GM23338 (cell line): Measurements from ENCODE around the gene ORAI2. TPM values are rescaled to one million over a fixed set of nuclear protein-coding genes. Genes with fewer than 3 reads are reported as not detected.
"Not testable (repeated sequence)": the region's sequence is repeated elsewhere in the genome, so short reads cannot be mapped to it uniquely, and the experiment has no call there.

Experiments used
- ATAC-seq: fragments of 200-7000 bp; cut with Tn5 transposase; 3 replicates; pipeline ENCODE4 v1.9.1; 2020
- DNase-seq: peaks from one replicate; pipeline ENCODE4 v3.0.0-alpha.2; 2015; ENCODE audit warnings: low spot score
- H2AFZ ChIP-seq: fragments of 200-600 bp; sonication (generic); 2 replicates; pipeline ENCODE4 v1.8.0; 2016; ENCODE audit warnings: antibody characterized with exemption, mild to moderate bottlenecking, moderate library complexity
- H3F3A ChIP-seq: fragments of 200-600 bp; sonication (generic); replicated peaks from 2 replicates; pipeline ENCODE4 v1.8.0; 2017; ENCODE audit warnings: antibody characterized with exemption, mixed run types, low read depth
- H3K27ac ChIP-seq: fragments of 200-600 bp; sonication (generic); 2 replicates; pipeline ENCODE4 v1.6.1; 2016; ENCODE audit warnings: low read depth
- H3K27me3 ChIP-seq: fragments of 200-600 bp; sonication (generic); 2 replicates; pipeline ENCODE4 v1.8.0; 2016; ENCODE audit warnings: mild to moderate bottlenecking, mixed run types, moderate library complexity; ENCODE audit not compliant: insufficient read depth
- H3K36me3 ChIP-seq: fragments of 200-600 bp; sonication (generic); 2 replicates; pipeline ENCODE4 v1.8.0; 2016; ENCODE audit warnings: mild to moderate bottlenecking; ENCODE audit not compliant: insufficient read depth
- H3K4me1 ChIP-seq: fragments of 200-600 bp; sonication (generic); 2 replicates; pipeline ENCODE4 v1.8.0; 2016; ENCODE audit warnings: mild to moderate bottlenecking, moderate library complexity; ENCODE audit not compliant: insufficient read depth
- H3K4me2 ChIP-seq: fragments of 200-600 bp; sonication (generic); 2 replicates; pipeline ENCODE4 v1.7.1; 2017; ENCODE audit warnings: mixed run types
- H3K4me3 ChIP-seq: fragments of 200-600 bp; sonication (generic); 2 replicates; pipeline ENCODE4 v1.6.1; 2016; ENCODE audit warnings: mixed run types
- H3K79me2 ChIP-seq: fragments of 200-600 bp; sonication (generic); replicated peaks from 2 replicates; pipeline ENCODE4 v1.8.0; 2017; ENCODE audit warnings: mild to moderate bottlenecking; ENCODE audit not compliant: insufficient read depth
- H3K9me2 ChIP-seq: fragments of 200-600 bp; sonication (generic); 2 replicates; pipeline ENCODE4 v1.8.0; 2017; ENCODE audit not compliant: insufficient read depth
- H4K20me1 ChIP-seq: fragments of 200-600 bp; sonication (generic); replicated peaks from 2 replicates; pipeline ENCODE4 v1.8.0; 2017; ENCODE audit warnings: mild to moderate bottlenecking; ENCODE audit not compliant: insufficient read depth
- H3K27ac Mint-ChIP-seq: 2 replicates; pipeline ENCODE4 v1.8.0; 2020; ENCODE audit warnings: inconsistent platforms, mild to moderate bottlenecking, moderate library complexity, mixed read lengths
- H3K27me3 Mint-ChIP-seq: 3 replicates; pipeline ENCODE4 v1.8.0; 2022; ENCODE audit warnings: low read depth, mild to moderate bottlenecking, moderate library complexity, mixed read lengths, inconsistent platforms; ENCODE audit not compliant: insufficient read depth, poor library complexity
- H3K36me3 Mint-ChIP-seq: 3 replicates; pipeline ENCODE4 v1.8.0; 2021; ENCODE audit warnings: low read depth, mild to moderate bottlenecking, inconsistent platforms, moderate library complexity, mixed read lengths
- H3K4me1 Mint-ChIP-seq: 3 replicates; pipeline ENCODE4 v1.8.0; 2020; ENCODE audit warnings: mild to moderate bottlenecking, inconsistent platforms, mixed read lengths
- H3K4me3 Mint-ChIP-seq: 3 replicates; pipeline ENCODE4 v1.8.0; 2021; ENCODE audit warnings: moderate library complexity, mild to moderate bottlenecking, inconsistent platforms, mixed read lengths
- H3K9me3 Mint-ChIP-seq: 3 replicates; pipeline ENCODE4 v1.8.0; 2020; ENCODE audit warnings: moderate library complexity, mild to moderate bottlenecking, inconsistent platforms, mixed read lengths
- microRNA-seq: library from miRNA; unstranded; fragments of <30 nt; microRNA quantifications from one replicate; pipeline ENCODE4, GENCODE V29; 2017
- polyA plus RNA-seq: library from polyadenylated mRNA; unstranded; fragments of >200 nt; fragmentation: Nextera tagmentation; extraction: Ambion mirVana; gene quantifications from 2 replicates; pipeline ENCODE4 v1.2.1, GENCODE V29; 2016
- small RNA-seq: library from RNA; depleted of rRNA; stranded (forward); fragments of <200 nt; gene quantifications from one replicate; pipeline ENCODE3, GENCODE V24; 2014; ENCODE audit warnings: low replicate concordance
- total RNA-seq: library from RNA; depleted of rRNA; stranded (reverse); fragments of >200 nt; shearing (Covaris generic); gene quantifications from 2 replicates; pipeline ENCODE4 v1.2.3, GENCODE V29; 2014; rRNA removed

Gene ORAI2
- total and polyA plus RNA-seq, 2 experiments from 2014 or later, result 6.6 to 33.8 TPM

DNA sequence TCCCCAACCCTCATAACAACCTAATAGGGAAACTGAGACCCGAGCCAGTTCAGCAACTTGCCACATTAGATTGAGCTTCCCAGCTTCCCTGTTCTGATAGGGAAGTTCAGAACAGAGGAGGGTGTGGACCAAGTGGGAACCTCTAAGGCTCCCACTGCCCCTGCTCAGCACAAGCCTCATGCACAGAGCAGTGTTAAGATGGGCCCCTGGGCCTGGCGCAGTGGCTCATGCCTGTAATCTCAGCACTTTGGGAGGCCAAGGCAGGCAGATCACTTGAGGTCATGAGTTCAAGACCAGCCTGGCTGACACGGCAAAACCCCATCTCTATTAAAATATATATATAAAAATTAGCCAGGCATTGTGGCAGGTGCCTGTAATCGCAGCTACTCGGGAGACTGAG lies 63.9 kb downstream of the ORAI2 start:
- H3K9me3 Mint-ChIP-seq, H3K4me2 ChIP-seq, H3F3A ChIP-seq, H3K27me3 ChIP-seq, ATAC-seq, H3K27ac ChIP-seq, H3K4me1 Mint-ChIP-seq, H3K27me3 Mint-ChIP-seq, H3K9me2 ChIP-seq, H3K36me3 ChIP-seq, H3K4me1 ChIP-seq, H3K79me2 ChIP-seq, H3K27ac Mint-ChIP-seq, H3K4me3 Mint-ChIP-seq, H3K4me3 ChIP-seq, H2AFZ ChIP-seq, DNase-seq, H4K20me1 ChIP-seq, H3K36me3 Mint-ChIP-seq: not testable (repeated sequence)

DNA sequence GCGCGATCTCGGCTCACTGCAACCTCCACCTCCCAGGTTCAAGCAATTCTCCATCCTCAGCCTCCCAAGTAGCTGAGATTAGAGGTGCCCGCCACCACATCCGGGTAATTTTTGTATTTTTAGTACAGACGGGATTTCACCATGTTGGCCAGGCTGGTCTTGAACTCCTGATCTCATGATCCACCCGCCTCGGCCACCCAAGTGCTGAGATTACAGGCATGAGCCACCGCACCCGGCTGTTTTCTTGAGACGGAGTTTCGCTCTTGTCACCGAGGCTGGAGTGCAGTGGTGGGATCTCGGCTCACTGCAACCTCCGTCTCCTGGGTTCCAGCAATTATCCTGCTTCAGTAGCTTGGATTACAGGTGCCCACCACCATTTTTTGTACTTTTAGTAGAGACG lies 64.9 kb downstream of the ORAI2 start:
- H2AFZ ChIP-seq, H3K9me2 ChIP-seq, H3K4me1 ChIP-seq, H3K4me1 Mint-ChIP-seq, ATAC-seq, H4K20me1 ChIP-seq, H3K4me3 Mint-ChIP-seq, DNase-seq, H3K27me3 ChIP-seq, H3K9me3 Mint-ChIP-seq, H3K36me3 ChIP-seq, H3K36me3 Mint-ChIP-seq, H3K27me3 Mint-ChIP-seq, H3K4me3 ChIP-seq, H3K27ac ChIP-seq, H3F3A ChIP-seq, H3K27ac Mint-ChIP-seq, H3K4me2 ChIP-seq, H3K79me2 ChIP-seq: not testable (repeated sequence)

DNA sequence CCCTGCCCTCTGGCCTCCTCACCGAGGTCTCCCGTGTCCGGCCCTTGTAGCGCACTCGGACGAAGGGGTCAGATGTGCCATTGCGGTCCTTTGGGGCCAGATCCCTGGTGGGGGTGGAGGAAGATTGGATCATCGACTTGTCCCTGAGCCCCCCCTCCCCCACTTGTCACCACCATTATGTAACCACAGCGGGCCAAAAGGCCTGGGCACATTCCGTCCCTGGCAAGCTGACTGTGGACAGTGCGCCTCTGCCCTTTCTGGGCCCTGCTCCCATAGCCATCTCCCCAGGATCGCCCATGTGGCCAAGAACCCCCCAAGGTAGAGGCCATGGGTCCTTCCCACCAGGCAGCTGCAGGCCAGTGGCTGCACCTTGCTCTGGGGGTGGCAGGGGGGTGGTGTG lies 69.8 kb downstream of the ORAI2 start:
- not testable (repeated sequence) for H3F3A ChIP-seq, H3K9me2 ChIP-seq, H3K4me1 Mint-ChIP-seq, H4K20me1 ChIP-seq, H3K79me2 ChIP-seq, H3K36me3 Mint-ChIP-seq, H3K27ac ChIP-seq, H3K36me3 ChIP-seq, H3K9me3 Mint-ChIP-seq, H3K4me1 ChIP-seq, H3K4me3 ChIP-seq, H3K4me2 ChIP-seq, H2AFZ ChIP-seq, ATAC-seq, H3K27ac Mint-ChIP-seq, DNase-seq, H3K27me3 Mint-ChIP-seq, H3K27me3 ChIP-seq, H3K4me3 Mint-ChIP-seq

DNA sequence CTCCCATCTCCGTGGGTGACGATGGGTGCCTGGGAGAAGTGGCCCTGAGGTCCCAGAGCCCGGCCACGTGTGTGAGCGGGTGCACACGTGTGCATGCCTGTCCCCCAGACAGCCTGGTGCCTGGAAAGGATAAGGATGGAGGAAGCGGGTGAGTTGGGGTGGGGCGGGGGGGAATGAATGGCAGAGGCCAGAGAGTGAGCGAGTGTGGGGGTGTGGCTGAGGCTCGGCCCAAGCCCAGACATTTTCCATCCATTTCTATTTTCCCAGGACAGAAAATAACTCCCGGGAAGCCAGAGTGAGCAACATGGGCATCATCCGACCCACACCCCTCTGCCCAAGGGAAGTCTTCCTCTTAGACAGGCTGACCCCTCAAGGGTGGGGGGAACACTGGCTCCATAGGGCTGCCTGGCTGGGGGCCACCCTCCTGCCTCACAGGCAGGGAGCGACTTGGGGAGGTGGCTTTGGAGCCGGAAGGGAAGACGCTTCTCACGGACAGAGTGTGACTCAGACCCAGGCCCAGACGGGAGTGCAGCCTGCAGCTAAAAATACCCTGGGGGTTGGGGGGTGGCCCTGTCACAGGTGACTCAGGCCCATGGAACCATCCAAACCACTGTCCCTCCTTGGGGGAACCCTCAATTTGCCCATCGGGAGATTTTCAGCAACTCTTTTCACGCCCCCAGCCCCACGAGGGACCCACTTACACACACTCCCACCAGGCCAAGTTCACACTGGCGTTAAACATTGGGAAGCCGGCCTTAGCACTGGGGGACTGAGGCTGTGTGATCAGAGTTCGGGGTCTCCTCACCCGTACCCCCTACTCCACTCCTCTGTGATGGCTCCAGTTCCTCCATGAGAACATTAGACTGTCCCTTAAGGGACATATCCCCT lies 72.2 kb downstream of the ORAI2 start:
- H3K9me2 ChIP-seq, DNase-seq, H3K79me2 ChIP-seq, H3K27me3 ChIP-seq, H3F3A ChIP-seq, H4K20me1 ChIP-seq, H3K27ac ChIP-seq, H3K4me1 Mint-ChIP-seq, H3K36me3 Mint-ChIP-seq, H3K27me3 Mint-ChIP-seq, H3K27ac Mint-ChIP-seq, H3K4me2 ChIP-seq, H3K4me3 Mint-ChIP-seq, H2AFZ ChIP-seq, H3K4me3 ChIP-seq, H3K4me1 ChIP-seq, H3K36me3 ChIP-seq, H3K9me3 Mint-ChIP-seq: not testable (repeated sequence)
- ATAC-seq, result peak; percentile 48; the same call in 2 of the 3 replicates

Small RNAs within 50 kb of the gene (microRNA-seq; reads per million reads assigned to microRNA genes)
- gene MIR4467 (not detected), gene MIR5090 (not detected), gene MIR548O (not detected)

Small RNAs within 50 kb of the gene (small RNA-seq; reads per million reads assigned to genes)
- gene MIR548O, result not detected

Other genes starting within 250 kb of the ORAI2 start
- gene SH2B2, start 146.7 kb upstream of the ORAI2 start, total RNA-seq, result 21.9 and 30.3 TPM in 2 replicates
- gene SH2B2, start 146.7 kb upstream of the ORAI2 start, polyA plus RNA-seq, result 5.6 and 8.7 TPM in 2 replicates
- not detected in 2 replicates for gene SPDYE6, start 77.1 kb upstream of the ORAI2 start, total RNA-seq
- gene SPDYE6, start 77.1 kb upstream of the ORAI2 start, polyA plus RNA-seq, result 0.97 TPM in 1 of 2 replicates, not detected in the other
- 25.4 and 29.1 TPM in 2 replicates for gene PRKRIP1, start 37.2 kb upstream of the ORAI2 start, total RNA-seq
- 24.8 and 25.5 TPM in 2 replicates for gene PRKRIP1, start 37.2 kb upstream of the ORAI2 start, polyA plus RNA-seq
- gene ALKBH4, start 31.3 kb downstream of the ORAI2 start, total RNA-seq, result 31.0 and 45.0 TPM in 2 replicates
- gene ALKBH4, start 31.3 kb downstream of the ORAI2 start, polyA plus RNA-seq, result 17.7 and 20.0 TPM in 2 replicates
- gene LRWD1, start 31.4 kb downstream of the ORAI2 start, total RNA-seq, result 43.3 and 55.2 TPM in 2 replicates
- 24.0 and 28.1 TPM in 2 replicates for gene LRWD1, start 31.4 kb downstream of the ORAI2 start, polyA plus RNA-seq
- 32.2 and 39.0 TPM in 2 replicates for gene POLR2J, start 45.3 kb downstream of the ORAI2 start, total RNA-seq
- gene POLR2J, start 45.3 kb downstream of the ORAI2 start, polyA plus RNA-seq, result 167 and 190 TPM in 2 replicates
- 1.5 and 4.2 TPM in 2 replicates for gene RASA4B, start 84.2 kb downstream of the ORAI2 start, total RNA-seq
- 0.99 and 1.1 TPM in 2 replicates for gene RASA4B, start 84.2 kb downstream of the ORAI2 start, polyA plus RNA-seq
- gene UPK3BL2, start 110.1 kb downstream of the ORAI2 start, total RNA-seq, result 1.5 TPM in 1 of 2 replicates, not detected in the other
- gene UPK3BL2, start 110.1 kb downstream of the ORAI2 start, polyA plus RNA-seq, result 0.87 and 0.99 TPM in 2 replicates
- not detected in 2 replicates for gene SPDYE2, start 117.7 kb downstream of the ORAI2 start, total RNA-seq
- gene SPDYE2, start 117.7 kb downstream of the ORAI2 start, polyA plus RNA-seq, result 0.79 and 1.0 TPM in 2 replicates
- gene POLR2J3, start 139.0 kb downstream of the ORAI2 start, total RNA-seq, result 8.7 and 18.9 TPM in 2 replicates
- gene POLR2J3, start 139.0 kb downstream of the ORAI2 start, polyA plus RNA-seq, result 135 and 155 TPM in 2 replicates
- 2.4 and 4.4 TPM in 2 replicates for gene RASA4, start 183.2 kb downstream of the ORAI2 start, total RNA-seq
- 1.6 and 2.6 TPM in 2 replicates for gene RASA4, start 183.2 kb downstream of the ORAI2 start, polyA plus RNA-seq
- 10.6 and 12.6 TPM in 2 replicates for gene UPK3BL1, start 209.2 kb downstream of the ORAI2 start, total RNA-seq
- gene UPK3BL1, start 209.2 kb downstream of the ORAI2 start, polyA plus RNA-seq, result 5.0 and 7.7 TPM in 2 replicates
- gene SPDYE2B, start 216.7 kb downstream of the ORAI2 start, total RNA-seq, result not detected in 2 replicates
- gene SPDYE2B, start 216.7 kb downstream of the ORAI2 start, polyA plus RNA-seq, result 1.7 TPM in 1 of 2 replicates, not detected in the other
- gene POLR2J2, start 238.1 kb downstream of the ORAI2 start, total RNA-seq, result 0.50 and 3.8 TPM in 2 replicates
- gene POLR2J2, start 238.1 kb downstream of the ORAI2 start, polyA plus RNA-seq, result 1.5 and 3.2 TPM in 2 replicates